IPS DF 4.7 (cell line): ENCODE measurements around the gene NDUFS7.

Source experiments
- DNase-seq: peaks from one replicate; pipeline ENCODE4 v3.0.0-alpha.2; 2013; ENCODE audit warnings: low spot score; ENCODE audit errors: extremely low read depth

The NDUFS7 gene

GRCh38 chr19:1383312-1384084 is at the start of gene NDUFS7:
Gene NDUFS7, plus strand, starts transcription at chr19:1383907. Its CDS starts 20 bp downstream, at chr19:1383927.
- no peak for DNase-seq

GRCh38 chr19:1336079-1336684 is 47.5 kb upstream of the NDUFS7 start:
- DNase-seq: no peak

- no peak for DNase-seq
Observed at GRCh38 chr19:1340681-1341469, 42.8 kb upstream of the NDUFS7 start.

- no peak for DNase-seq
Observed at GRCh38 chr19:1343041-1343440, 40.7 kb upstream of the NDUFS7 start.

GRCh38 chr19:1349211-1349610 is 34.5 kb upstream of the NDUFS7 start:
- DNase-seq: no peak

GRCh38 chr19:1350867-1351266 is 32.8 kb upstream of the NDUFS7 start:
- no peak for DNase-seq

GRCh38 chr19:1351381-1351851 is 32.3 kb upstream of the NDUFS7 start:
- no peak for DNase-seq

- DNase-seq: no peak
Observed at GRCh38 chr19:1353144-1353543, 30.6 kb upstream of the NDUFS7 start.

GRCh38 chr19:1354970-1355567 is 28.6 kb upstream of the NDUFS7 start:
- no peak for DNase-seq

- DNase-seq: no peak
Observed at GRCh38 chr19:1355568-1356507, 27.9 kb upstream of the NDUFS7 start.

GRCh38 chr19:1356508-1356865 is 27.2 kb upstream of the NDUFS7 start:
- DNase-seq: no peak

GRCh38 chr19:1357531-1358109 is 26.1 kb upstream of the NDUFS7 start:
- DNase-seq: no peak

GRCh38 chr19:1360126-1360817 is 23.4 kb upstream of the NDUFS7 start:
- DNase-seq: no peak

GRCh38 chr19:1360818-1361461 is 22.8 kb upstream of the NDUFS7 start:
- DNase-seq: no peak

- no peak for DNase-seq
Observed at GRCh38 chr19:1361601-1362386, 21.9 kb upstream of the NDUFS7 start.

GRCh38 chr19:1362387-1363257 is 21.1 kb upstream of the NDUFS7 start:
- no peak for DNase-seq

GRCh38 chr19:1363599-1363998 is 20.1 kb upstream of the NDUFS7 start:
- DNase-seq: no peak
